Keratinocyte (primary cell): ENCODE measurements around the gene UBAC2. TPM values are rescaled to one million over a fixed set of nuclear protein-coding genes. Genes with fewer than 3 reads are reported as not detected.

Experiments
- DNase-seq: peaks from one replicate; pipeline ENCODE4 v3.0.0-alpha.2; 2011; ENCODE audit warnings: low read depth, missing footprints, low spot score
- FAIRE-seq: peaks from 2 replicates; lab custom pipeline; 2011; peaks lifted over from hg19 to GRCh38; lab: Jason Lieb, UNC
- H2AFZ ChIP-seq: 2 replicates; pipeline ENCODE4 v1.6.0; 2012; ENCODE audit warnings: low read length, control low read depth, inconsistent platforms; ENCODE audit not compliant: control insufficient read depth
- H3K27ac ChIP-seq: 2 replicates; pipeline ENCODE4 v1.5.1; 2011; ENCODE audit warnings: low read length; ENCODE audit not compliant: control insufficient read depth, insufficient read depth
- H3K27me3 ChIP-seq: 3 replicates; pipeline ENCODE4 v1.6.0; 2011; ENCODE audit warnings: low read length; ENCODE audit not compliant: control insufficient read depth, insufficient read depth; ENCODE audit errors: extremely low read depth
- H3K36me3 ChIP-seq, 2 experiments: 2 replicates in 1 of 2; 3 replicates in 1 of 2; pipeline ENCODE4 v1.5.1; 2011; ENCODE audit warnings: low read length in 2 of 2, mild to moderate bottlenecking in 1 of 2; ENCODE audit not compliant: control insufficient read depth in 2 of 2, insufficient read depth in 2 of 2; ENCODE audit errors: extremely low read depth in 1 of 2
- H3K4me1 ChIP-seq: 3 replicates; pipeline ENCODE4 v1.5.1; 2011; ENCODE audit warnings: low read length; ENCODE audit not compliant: control insufficient read depth, insufficient read depth; ENCODE audit errors: extremely low read depth
- H3K4me2 ChIP-seq: 3 replicates; pipeline ENCODE4 v1.6.0; 2011; ENCODE audit warnings: low read depth, low read length; ENCODE audit not compliant: control insufficient read depth, insufficient read depth; ENCODE audit errors: extremely low read depth
- H3K4me3 ChIP-seq, 3 experiments: fragments of 200-600 bp in 1 of 3; sonication (generic) in 1 of 3; 2 replicates in 2 of 3; 3 replicates in 1 of 3; pipeline ENCODE4 v1.5.1; 2011 to 2016; ENCODE audit warnings: low read length in 3 of 3, mild to moderate bottlenecking in 3 of 3, control low read depth in 2 of 3, inconsistent platforms in 1 of 3, low read depth in 1 of 3, mixed read lengths in 1 of 3, mixed run types in 1 of 3, moderate library complexity in 1 of 3; ENCODE audit not compliant: control insufficient read depth in 2 of 3, insufficient read depth in 2 of 3; ENCODE audit errors: extremely low read depth in 1 of 3
- H3K79me2 ChIP-seq: 2 replicates; pipeline ENCODE4 v1.6.0; 2012; ENCODE audit warnings: low read length; ENCODE audit not compliant: control insufficient read depth, insufficient read depth
- H3K9ac ChIP-seq: 3 replicates; pipeline ENCODE4 v1.6.0; 2011; ENCODE audit warnings: low read length; ENCODE audit not compliant: control insufficient read depth, insufficient read depth; ENCODE audit errors: extremely low read depth
- H3K9me1 ChIP-seq: 3 replicates; pipeline ENCODE4 v1.6.0; 2011; ENCODE audit warnings: low read length; ENCODE audit not compliant: control insufficient read depth, insufficient read depth; ENCODE audit errors: extremely low read depth
- H3K9me3 ChIP-seq: 2 replicates; pipeline ENCODE4 v1.5.1; 2012; ENCODE audit warnings: low read depth, low read length; ENCODE audit not compliant: control insufficient read depth
- H4K20me1 ChIP-seq: 3 replicates; pipeline ENCODE4 v1.6.0; 2011; ENCODE audit warnings: low read length; ENCODE audit not compliant: control insufficient read depth, insufficient read depth; ENCODE audit errors: extremely low read depth
- CTCF ChIP-seq, 3 experiments: IDR thresholded peaks in 1 of 3; conservative IDR thresholded peaks in 1 of 3; optimal IDR thresholded peaks in 1 of 3; 2 replicates in 2 of 3; 3 replicates in 1 of 3; pipeline versions ENCODE3 to v1.5.1; 2011; ENCODE audit warnings: low read length in 3 of 3, mild to moderate bottlenecking in 3 of 3, moderate library complexity in 2 of 3, control low read depth in 1 of 3, inconsistent platforms in 1 of 3; ENCODE audit not compliant: insufficient read depth in 2 of 3; ENCODE audit errors: extremely low read depth in 1 of 3
- EZH2 ChIP-seq: IDR thresholded peaks from one replicate; pipeline ENCODE4 v1.6.1; 2012; ENCODE audit warnings: inconsistent platforms, mild to moderate bottlenecking, low read length, moderate library complexity
- dilution Hi-C: fragments of 300-500 bp; cut with MboI; formaldehyde crosslinking; loops from one replicate; pipeline ENCODE4 v1.7.0; 2020; ENCODE audit warnings: low sequenced_read_pairs; ENCODE audit not compliant: extremely low pct_ligation_motif_present
- polyA plus RNA-seq, 5 experiments: library from polyadenylated mRNA; depleted of rRNA in 3 of 5; stranded (reverse) in 3 of 5; stranded (forward) in 1 of 5; unstranded in 1 of 5; fragments of >200 nt; gene quantifications; 1 replicate in 1 of 5; 2 replicates in 3 of 5; 3 replicates in 1 of 5; pipeline versions ENCODE4 v1.2.1 to v1.2.3, GENCODE V29; 2011 to 2012; ENCODE audit warnings: missing spikeins in 2 of 5, low read depth in 1 of 5, low replicate concordance in 1 of 5

UBAC2 gene
- polyA plus RNA-seq, 1 donor (not counting 4 experiments of a cell fraction or from before 2014, with no cell fraction given) = 104 TPM

- Histone ChIP-seq H3K36me3 (peaks cover 11 to 19% of the 10 kb centered on the region in 2 experiments), H4K20me1 (no peaks in the 10 kb centered on the region), H3K4me3 (no peak overlapping the region), H3K79me2 (no peaks in the 10 kb centered on the region), H2AFZ (no peak overlapping the region), H3K9ac (no peak overlapping the region), H3K4me1 (no peaks in the 10 kb centered on the region), H3K9me1 (no peaks in the 10 kb centered on the region), H3K27ac (no peak overlapping the region), H3K9me3 (no peaks in the 10 kb centered on the region), H3K27me3 (no peaks in the 10 kb centered on the region), H3K4me2 (no peak overlapping the region)
- DNase-seq = no peak
- TF ChIP-seq CTCF (optimal IDR thresholded peaks at IDR 0.05 in 1 of 3, IDR thresholded peaks at IDR 0.05 in 1 of 3, conservative IDR thresholded peaks at IDR 0.05 in 1 of 3; ENCODE audit: extremely low read depth in 1 of 3, insufficient read depth in 2 of 3, low read length in 3 of 3) = no peak
- TF ChIP-seq EZH2 = no peak
- FAIRE-seq = no peak
- dilution Hi-C loops = no loop called here
Observed at GRCh38 chr13:99346335-99347042, 145.8 kb downstream of the UBAC2 start.

GRCh38 chr13:99347335-99347878 lies 146.8 kb downstream of the UBAC2 start:
- TF ChIP-seq EZH2 = no peak
- TF ChIP-seq CTCF (optimal IDR thresholded peaks at IDR 0.05 in 1 of 3, IDR thresholded peaks at IDR 0.05 in 1 of 3, conservative IDR thresholded peaks at IDR 0.05 in 1 of 3; ENCODE audit: extremely low read depth in 1 of 3, insufficient read depth in 2 of 3, low read length in 3 of 3) = no peak
- dilution Hi-C loops = no loop called here
- no peaks in the 10 kb centered on the region for H3K4me1 ChIP-seq
- no peak for DNase-seq
- FAIRE-seq = no peak
- no peak overlapping the region for H3K4me3 ChIP-seq
- H3K9ac ChIP-seq = no peak overlapping the region
- peaks cover 14 to 17% of the 10 kb centered on the region in 2 experiments for H3K36me3 ChIP-seq
- no peak overlapping the region for H2AFZ ChIP-seq
- no peaks in the 10 kb centered on the region for H4K20me1 ChIP-seq
- H3K9me1 ChIP-seq = no peaks in the 10 kb centered on the region
- no peaks in the 10 kb centered on the region for H3K9me3 ChIP-seq
- no peaks in the 10 kb centered on the region for H3K79me2 ChIP-seq
- no peak overlapping the region for H3K27ac ChIP-seq
- no peak overlapping the region for H3K4me2 ChIP-seq
- no peaks in the 10 kb centered on the region for H3K27me3 ChIP-seq
